ENCODE data around the gene GTPBP10. TPM values are rescaled to one million over a fixed set of nuclear protein-coding genes. Genes with fewer than 3 reads are reported as not detected.

The GTPBP10 gene
- total RNA-seq, 2 donors from 2014 or later: 7.1 to 7.5 TPM

DNA sequence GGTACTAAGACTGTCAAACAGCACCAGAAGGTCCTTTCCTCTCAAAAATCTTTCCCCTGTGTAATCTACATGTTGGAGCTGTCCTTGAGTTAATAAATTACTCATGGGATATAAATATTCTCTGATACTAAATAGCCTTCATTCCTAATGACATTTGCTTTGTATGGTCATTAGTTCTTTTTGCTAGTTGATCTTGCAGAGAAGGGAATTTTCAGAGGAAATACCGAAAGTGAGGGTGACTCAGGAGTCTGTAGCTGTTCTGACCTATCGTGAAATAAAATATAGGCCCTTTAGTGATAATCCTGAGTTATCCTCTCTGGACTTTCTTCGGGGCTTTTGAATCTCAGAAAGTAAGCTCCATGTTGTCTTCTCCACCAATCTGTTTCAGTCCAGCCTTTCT lies 37.3 kb downstream of the GTPBP10 start:
- Histone ChIP-seq H3K4me3 (no peak overlapping the region), H3K36me3 (peaks cover 46% of the 10 kb centered on the region), H3K27ac (no peak overlapping the region), H3K27me3 (no peaks in the 10 kb centered on the region), H3K9me3 (no peaks in the 10 kb centered on the region), H3K4me1 (no peaks in the 10 kb centered on the region)
- TF ChIP-seq, protein P1, sequence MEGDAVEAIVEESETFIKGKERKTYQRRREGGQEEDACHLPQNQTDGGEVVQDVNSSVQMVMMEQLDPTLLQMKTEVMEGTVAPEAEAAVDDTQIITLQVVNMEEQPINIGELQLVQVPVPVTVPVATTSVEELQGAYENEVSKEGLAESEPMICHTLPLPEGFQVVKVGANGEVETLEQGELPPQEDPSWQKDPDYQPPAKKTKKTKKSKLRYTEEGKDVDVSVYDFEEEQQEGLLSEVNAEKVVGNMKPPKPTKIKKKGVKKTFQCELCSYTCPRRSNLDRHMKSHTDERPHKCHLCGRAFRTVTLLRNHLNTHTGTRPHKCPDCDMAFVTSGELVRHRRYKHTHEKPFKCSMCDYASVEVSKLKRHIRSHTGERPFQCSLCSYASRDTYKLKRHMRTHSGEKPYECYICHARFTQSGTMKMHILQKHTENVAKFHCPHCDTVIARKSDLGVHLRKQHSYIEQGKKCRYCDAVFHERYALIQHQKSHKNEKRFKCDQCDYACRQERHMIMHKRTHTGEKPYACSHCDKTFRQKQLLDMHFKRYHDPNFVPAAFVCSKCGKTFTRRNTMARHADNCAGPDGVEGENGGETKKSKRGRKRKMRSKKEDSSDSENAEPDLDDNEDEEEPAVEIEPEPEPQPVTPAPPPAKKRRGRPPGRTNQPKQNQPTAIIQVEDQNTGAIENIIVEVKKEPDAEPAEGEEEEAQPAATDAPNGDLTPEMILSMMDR (IDR thresholded peaks at IDR 0.05): no peak
- no peak for DNase-seq (ENCODE audit: low spot score)

DNA sequence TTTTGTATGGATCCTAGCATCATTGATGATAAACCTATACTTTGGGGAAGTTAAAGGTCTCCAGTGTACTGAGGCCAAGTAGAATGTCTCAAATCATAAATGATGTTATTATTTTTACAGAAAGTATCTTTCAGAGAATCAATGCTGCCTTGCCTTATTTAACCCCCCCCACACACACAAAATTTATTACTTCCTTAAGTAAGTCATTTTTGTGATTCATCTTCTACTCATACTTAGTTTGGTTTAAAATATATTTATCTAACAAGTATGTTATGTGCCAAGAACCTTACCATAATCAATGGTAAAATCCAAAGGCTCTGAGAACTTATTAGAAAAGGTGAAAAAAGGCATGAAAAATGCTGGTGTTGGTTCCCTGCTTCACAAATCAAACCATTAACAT lies 37.9 kb downstream of the GTPBP10 start:
- TF ChIP-seq, protein P1 (IDR thresholded peaks at IDR 0.05): no peak
- Histone ChIP-seq H3K4me1 (no peaks in the 10 kb centered on the region), H3K27ac (no peak overlapping the region), H3K27me3 (no peaks in the 10 kb centered on the region), H3K4me3 (no peak overlapping the region), H3K36me3 (peaks cover 40% of the 10 kb centered on the region), H3K9me3 (no peaks in the 10 kb centered on the region)
- no peak for DNase-seq (ENCODE audit: low spot score)

DNA sequence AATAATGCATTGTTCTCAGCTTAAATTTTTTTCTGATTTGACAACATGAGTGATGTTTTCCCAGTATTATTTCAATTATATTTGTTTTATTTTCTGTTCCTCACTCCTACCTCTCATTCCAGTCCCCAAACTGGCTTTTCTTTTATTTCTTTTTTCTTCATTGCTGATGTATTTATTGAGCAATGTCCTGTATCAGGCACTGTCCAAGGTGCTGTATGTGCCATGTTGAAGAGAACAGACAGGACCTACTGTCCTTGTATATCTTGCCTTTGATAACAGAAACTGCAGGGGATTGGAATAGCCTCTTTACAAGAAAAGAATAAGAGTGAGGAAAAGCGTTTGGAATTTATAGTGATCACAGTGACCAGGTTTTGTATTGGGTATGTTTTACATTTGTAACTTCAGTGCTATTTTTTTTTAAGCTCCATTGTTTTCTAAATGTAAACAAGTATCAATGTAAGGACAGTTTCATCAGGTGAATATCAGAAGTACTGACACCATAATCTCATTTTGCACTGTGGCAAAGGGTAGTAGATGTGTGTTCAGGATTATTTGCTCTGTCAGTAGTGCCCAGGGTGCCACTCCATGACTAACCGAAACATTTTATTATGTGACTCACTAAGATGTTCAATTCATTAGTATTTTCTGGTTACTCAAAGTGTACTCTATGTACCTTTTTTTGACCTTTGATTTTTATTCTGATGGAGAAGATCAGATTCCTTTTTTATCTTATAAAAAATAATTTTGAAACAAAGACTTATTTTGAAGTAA lies 41.1 kb downstream of the GTPBP10 start:
- H3K4me3 ChIP-seq: no peak overlapping the region
- H3K27me3 ChIP-seq: no peaks in the 10 kb centered on the region
- H3K4me1 ChIP-seq: no peaks in the 10 kb centered on the region
- no peak overlapping the region for H3K27ac ChIP-seq
- no peak for DNase-seq (ENCODE audit: low spot score)
- H3K9me3 ChIP-seq: no peaks in the 10 kb centered on the region
- peaks cover 21% of the 10 kb centered on the region for H3K36me3 ChIP-seq
- TF ChIP-seq, protein P1 (IDR thresholded peaks at IDR 0.05): no peak

DNA sequence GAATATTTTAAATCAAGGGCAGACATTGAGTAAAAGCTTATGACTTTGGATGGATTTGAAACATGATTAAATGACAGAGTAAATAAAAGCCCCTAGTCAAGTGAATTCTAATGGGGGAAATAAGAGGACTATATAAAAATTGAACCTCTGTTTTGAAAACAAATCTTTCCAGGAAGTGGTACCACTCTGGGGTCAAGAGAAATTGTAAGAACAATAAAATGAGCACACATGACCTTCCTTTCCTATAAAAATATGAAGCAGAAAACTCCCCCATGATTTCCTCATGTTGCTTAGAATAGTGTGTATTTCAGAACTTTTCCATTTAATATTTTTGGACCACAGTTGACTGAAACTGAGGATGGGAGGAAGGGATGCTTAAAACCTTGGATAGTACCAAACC lies 44.4 kb downstream of the GTPBP10 start:
- no peaks in the 10 kb centered on the region for H3K27me3 ChIP-seq
- peaks cover 3% of the 10 kb centered on the region for H3K36me3 ChIP-seq
- no peak for DNase-seq (ENCODE audit: low spot score)
- H3K9me3 ChIP-seq: no peaks in the 10 kb centered on the region
- H3K27ac ChIP-seq: no peak overlapping the region
- no peak overlapping the region for H3K4me3 ChIP-seq
- TF ChIP-seq, protein P1 (IDR thresholded peaks at IDR 0.05): no peak
- H3K4me1 ChIP-seq: no peaks in the 10 kb centered on the region

DNA sequence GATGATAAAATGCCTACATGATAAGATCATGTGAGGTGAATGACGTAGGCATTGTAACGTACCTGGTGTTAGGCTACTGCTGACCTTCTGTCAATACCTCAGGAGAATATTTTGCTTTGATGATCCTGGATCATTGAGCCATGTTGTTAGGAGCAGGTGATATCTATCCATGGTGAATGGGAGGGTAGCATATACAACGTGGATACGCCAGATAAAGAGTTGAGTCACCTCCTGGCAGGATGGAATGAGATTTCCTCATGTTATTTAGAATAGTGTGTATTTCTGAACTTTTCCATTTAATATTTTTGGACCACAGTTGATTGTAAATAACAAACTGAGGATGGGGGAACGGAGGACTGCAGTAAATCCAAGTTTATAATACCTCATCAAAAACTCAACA lies 45.0 kb downstream of the GTPBP10 start:
- H3K4me3 ChIP-seq: no peak overlapping the region
- H3K9me3 ChIP-seq: no peaks in the 10 kb centered on the region
- H3K27me3 ChIP-seq: no peaks in the 10 kb centered on the region
- no peaks in the 10 kb centered on the region for H3K36me3 ChIP-seq
- H3K27ac ChIP-seq: no peak overlapping the region
- no peak for DNase-seq (ENCODE audit: low spot score)
- no peaks in the 10 kb centered on the region for H3K4me1 ChIP-seq
- TF ChIP-seq, protein P1 (IDR thresholded peaks at IDR 0.05): no peak

DNA sequence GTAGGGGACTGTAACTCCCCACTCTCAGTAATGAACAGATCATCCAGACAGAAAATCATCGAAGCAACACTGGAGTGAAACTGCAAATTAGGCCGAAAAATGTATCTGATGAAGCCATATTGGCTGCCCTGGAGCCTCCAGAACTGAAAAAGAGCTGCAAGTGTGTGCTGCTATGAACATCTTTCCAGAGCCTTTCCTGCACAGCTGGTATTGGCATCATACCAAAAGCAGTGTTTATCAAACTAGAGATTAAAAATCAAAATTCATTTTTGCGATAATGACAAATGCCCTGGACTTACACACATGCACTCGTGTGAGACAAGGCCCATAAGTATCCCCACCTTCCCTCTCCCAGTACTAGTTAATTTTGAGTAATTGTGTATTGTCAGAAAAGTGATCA lies 49.9 kb downstream of the GTPBP10 start:
- H3K4me3 ChIP-seq: no peak overlapping the region
- TF ChIP-seq, protein P1 (IDR thresholded peaks at IDR 0.05): no peak
- H3K27me3 ChIP-seq: no peaks in the 10 kb centered on the region
- DNase-seq (ENCODE audit: low spot score): no peak
- no peak overlapping the region for H3K27ac ChIP-seq
- H3K9me3 ChIP-seq: peaks cover 0 to 5% of the 10 kb centered on the region in 2 donors
- H3K36me3 ChIP-seq: no peaks in the 10 kb centered on the region
- no peaks in the 10 kb centered on the region for H3K4me1 ChIP-seq

Measured in right atrium auricular region (tissue), 2 donors.